SU-DHL-6 (cell line): ENCODE data around the gene VAT1L.

Experiments used
- H2AFZ ChIP-seq: fragments of 200-600 bp; sonication (generic); 2 replicates; pipeline ENCODE4 v1.6.1; 2014; ENCODE audit warnings: low read depth, mild to moderate bottlenecking, moderate library complexity, mixed read lengths, antibody characterized with exemption, low read length; ENCODE audit not compliant: severe bottlenecking
- H3F3A ChIP-seq: fragments of 200-600 bp; shearing (Covaris generic); 2 replicates; pipeline ENCODE4 v1.6.0; 2016; ENCODE audit warnings: antibody characterized with exemption, mild to moderate bottlenecking; ENCODE audit not compliant: insufficient read depth
- H3K27ac ChIP-seq: fragments of 200-600 bp; sonication (generic); 2 replicates; pipeline ENCODE4 v1.5.1; 2016; ENCODE audit warnings: low read depth, mild to moderate bottlenecking, low read length, moderate library complexity, mixed read lengths
- H3K27me3 ChIP-seq: fragments of 200-600 bp; sonication (generic), shearing (Covaris generic); 2 replicates; pipeline ENCODE4 v1.6.0; 2014; ENCODE audit warnings: mild to moderate bottlenecking, low read length
- H3K36me3 ChIP-seq: fragments of 200-600 bp; sonication (generic); 2 replicates; pipeline ENCODE4 v1.6.1; 2014; ENCODE audit warnings: mild to moderate bottlenecking, low read length, mixed read lengths
- H3K4me2 ChIP-seq: fragments of 300-600, 200-600 bp; shearing (Covaris generic), sonication (generic); 2 replicates; pipeline ENCODE4 v1.6.0; 2014; ENCODE audit warnings: low read length, low read depth, mild to moderate bottlenecking; ENCODE audit not compliant: poor library complexity, severe bottlenecking
- H3K4me3 ChIP-seq: fragments of 200-600 bp; sonication (generic); 2 replicates; pipeline ENCODE4 v1.5.1; 2014; ENCODE audit warnings: antibody characterized with exemption, low read length, mild to moderate bottlenecking, mixed read lengths; ENCODE audit not compliant: insufficient read depth, poor library complexity, severe bottlenecking
- H3K79me2 ChIP-seq: fragments of 200-600 bp; sonication (generic); 2 replicates; pipeline ENCODE4 v1.6.1; 2014; ENCODE audit warnings: mild to moderate bottlenecking, low read length, moderate library complexity; ENCODE audit not compliant: insufficient read depth
- H3K9ac ChIP-seq: fragments of 200-600 bp; sonication (generic); 2 replicates; pipeline ENCODE4 v1.7.0; 2014; ENCODE audit warnings: mild to moderate bottlenecking, low read length
- H3K9me2 ChIP-seq: fragments of 200-600 bp; sonication (generic); replicated peaks from 2 replicates; pipeline ENCODE4 v1.6.1; 2014; ENCODE audit warnings: low read length; ENCODE audit not compliant: insufficient read depth
- H3K9me3 ChIP-seq: fragments of 200-600 bp; sonication (generic); 2 replicates; pipeline ENCODE4 v1.6.1; 2014; ENCODE audit warnings: low read length, mixed read lengths; ENCODE audit not compliant: insufficient read depth
- H4K20me1 ChIP-seq: fragments of 200-600 bp; sonication (generic); 2 replicates; pipeline ENCODE4 v1.6.1; 2014; ENCODE audit warnings: low read depth, mild to moderate bottlenecking, antibody characterized with exemption, low read length, moderate library complexity, mixed read lengths
- EZH2phosphoT487 ChIP-seq: fragments of 200-600 bp; sonication (generic), shearing (Covaris generic); conservative IDR thresholded peaks from 2 replicates; pipeline ENCODE4 v1.6.1; 2018; ENCODE audit warnings: mild to moderate bottlenecking, antibody characterized with exemption, low read length, moderate library complexity, mixed read lengths
- TF ChIP-seq, protein P1 (sequence below): fragments of 200-600 bp; sonication (generic); IDR thresholded peaks from one replicate; pipeline ENCODE4 v1.5.1; 2017; ENCODE audit warnings: antibody characterized with exemption, mild to moderate bottlenecking, low read length, moderate library complexity; ENCODE audit not compliant: insufficient read depth, poor library complexity, severe bottlenecking

The VAT1L gene

DNA sequence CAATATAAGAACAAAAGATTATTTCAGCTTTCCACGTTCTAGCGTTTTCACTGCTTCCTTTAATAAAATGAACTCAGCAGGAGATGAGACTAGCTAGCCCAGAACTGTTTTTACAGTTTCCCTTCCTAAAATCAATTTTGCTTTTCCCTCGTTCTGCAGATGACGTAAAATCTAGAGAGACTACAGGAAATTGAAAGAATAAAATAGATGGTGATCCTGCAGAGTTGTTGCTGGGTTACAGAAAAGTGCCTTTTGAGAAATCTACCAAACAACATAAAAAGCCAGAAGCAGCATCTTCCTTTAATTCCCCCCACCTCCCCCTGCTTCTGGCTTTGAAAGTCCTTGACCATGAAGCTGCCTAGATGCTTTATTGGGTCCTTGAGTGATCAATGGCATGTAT, 137.2 kb downstream of the VAT1L start:
- H3K27me3 ChIP-seq = no peaks in the 10 kb centered on the region
- H3K4me3 ChIP-seq = no peak overlapping the region
- no peaks in the 10 kb centered on the region for H3K9me3 ChIP-seq
- no peak overlapping the region for H3K27ac ChIP-seq
- H3F3A ChIP-seq = no peaks in the 10 kb centered on the region
- H2AFZ ChIP-seq = no peak overlapping the region
- no peaks in the 10 kb centered on the region for H4K20me1 ChIP-seq
- no peaks in the 10 kb centered on the region for H3K36me3 ChIP-seq
- H3K4me2 ChIP-seq = no peak overlapping the region
- no peak overlapping the region for H3K9ac ChIP-seq
- no peaks in the 10 kb centered on the region for H3K79me2 ChIP-seq
- no peak for TF ChIP-seq EZH2phosphoT487
- TF ChIP-seq, protein P1, sequence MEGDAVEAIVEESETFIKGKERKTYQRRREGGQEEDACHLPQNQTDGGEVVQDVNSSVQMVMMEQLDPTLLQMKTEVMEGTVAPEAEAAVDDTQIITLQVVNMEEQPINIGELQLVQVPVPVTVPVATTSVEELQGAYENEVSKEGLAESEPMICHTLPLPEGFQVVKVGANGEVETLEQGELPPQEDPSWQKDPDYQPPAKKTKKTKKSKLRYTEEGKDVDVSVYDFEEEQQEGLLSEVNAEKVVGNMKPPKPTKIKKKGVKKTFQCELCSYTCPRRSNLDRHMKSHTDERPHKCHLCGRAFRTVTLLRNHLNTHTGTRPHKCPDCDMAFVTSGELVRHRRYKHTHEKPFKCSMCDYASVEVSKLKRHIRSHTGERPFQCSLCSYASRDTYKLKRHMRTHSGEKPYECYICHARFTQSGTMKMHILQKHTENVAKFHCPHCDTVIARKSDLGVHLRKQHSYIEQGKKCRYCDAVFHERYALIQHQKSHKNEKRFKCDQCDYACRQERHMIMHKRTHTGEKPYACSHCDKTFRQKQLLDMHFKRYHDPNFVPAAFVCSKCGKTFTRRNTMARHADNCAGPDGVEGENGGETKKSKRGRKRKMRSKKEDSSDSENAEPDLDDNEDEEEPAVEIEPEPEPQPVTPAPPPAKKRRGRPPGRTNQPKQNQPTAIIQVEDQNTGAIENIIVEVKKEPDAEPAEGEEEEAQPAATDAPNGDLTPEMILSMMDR = no peak
- no peaks in the 10 kb centered on the region for H3K9me2 ChIP-seq

GRCh38 chr16:77928096-77928495, 139.7 kb downstream of the VAT1L start:
- Histone ChIP-seq H3K27ac (no peak overlapping the region), H3F3A (no peaks in the 10 kb centered on the region), H3K9me3 (no peaks in the 10 kb centered on the region), H3K79me2 (no peaks in the 10 kb centered on the region), H3K4me3 (no peak overlapping the region), H3K36me3 (no peaks in the 10 kb centered on the region), H3K4me2 (no peak overlapping the region), H3K27me3 (no peaks in the 10 kb centered on the region), H3K9me2 (no peaks in the 10 kb centered on the region), H3K9ac (no peak overlapping the region), H2AFZ (no peak overlapping the region), H4K20me1 (no peaks in the 10 kb centered on the region)
- TF ChIP-seq EZH2phosphoT487 = no peak
- TF ChIP-seq, protein P1 = no peak

DNA sequence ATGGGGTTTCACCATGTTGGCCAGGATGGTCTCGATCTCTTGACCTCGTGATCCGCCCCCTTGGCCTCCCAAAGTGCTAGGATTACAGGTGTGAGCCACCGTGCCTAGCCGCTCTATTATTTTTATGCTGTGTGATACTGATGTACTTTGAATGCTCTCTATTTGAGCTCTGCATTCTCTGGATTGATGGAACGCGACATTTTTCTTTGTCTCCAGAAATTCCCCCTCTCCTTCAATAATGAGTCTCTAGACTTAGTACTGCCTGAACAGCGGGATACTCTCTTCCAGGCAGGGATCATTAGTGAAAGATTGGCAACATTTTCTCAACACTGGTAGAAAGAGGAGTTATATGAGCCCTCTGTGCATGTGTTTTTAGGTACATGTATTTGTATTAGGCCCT, 140.6 kb downstream of the VAT1L start:
- Histone ChIP-seq H3K27me3 (no peaks in the 10 kb centered on the region), H3K27ac (no peak overlapping the region), H4K20me1 (no peaks in the 10 kb centered on the region), H3K4me2 (no peak overlapping the region), H3K9me2 (no peaks in the 10 kb centered on the region), H3F3A (no peaks in the 10 kb centered on the region), H3K9ac (no peak overlapping the region), H3K36me3 (no peaks in the 10 kb centered on the region), H3K79me2 (no peaks in the 10 kb centered on the region), H2AFZ (no peak overlapping the region), H3K4me3 (no peak overlapping the region), H3K9me3 (no peaks in the 10 kb centered on the region)
- no peak for TF ChIP-seq EZH2phosphoT487
- TF ChIP-seq, protein P1 = no peak

DNA sequence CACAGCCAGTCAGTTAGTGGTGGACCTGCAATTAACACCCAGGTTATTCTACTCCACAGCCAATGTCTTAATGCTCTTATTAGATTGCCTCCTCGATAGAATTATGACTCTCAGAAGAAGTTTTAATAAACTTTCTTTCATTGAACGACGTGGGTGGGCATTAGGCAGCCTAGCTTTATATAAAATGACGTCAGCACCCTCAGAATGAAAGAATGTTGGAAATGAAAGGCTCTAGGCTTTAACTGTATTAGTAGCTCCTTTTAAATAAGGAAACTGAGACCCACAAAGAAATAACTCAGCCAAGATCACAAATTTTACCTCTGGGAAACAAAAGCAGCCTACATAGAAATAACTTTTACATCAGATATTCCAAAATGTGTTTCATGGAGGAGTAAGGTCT, 142.7 kb downstream of the VAT1L start:
- Histone ChIP-seq H3K79me2 (no peaks in the 10 kb centered on the region), H4K20me1 (no peaks in the 10 kb centered on the region), H3K27me3 (no peaks in the 10 kb centered on the region), H3K9ac (no peak overlapping the region), H3F3A (no peaks in the 10 kb centered on the region), H3K9me3 (no peaks in the 10 kb centered on the region), H3K4me2 (no peak overlapping the region), H3K27ac (no peak overlapping the region), H3K4me3 (no peak overlapping the region), H3K36me3 (no peaks in the 10 kb centered on the region), H3K9me2 (no peaks in the 10 kb centered on the region), H2AFZ (no peak overlapping the region)
- TF ChIP-seq EZH2phosphoT487 = no peak
- TF ChIP-seq, protein P1 = no peak
